ENCODE results near the gene COPA.

GRCh38 chr1:160351629-160352028, 8.6 kb upstream of the COPA start:
- TF ChIP-seq CTCF (conservative IDR thresholded peaks at IDR 0.05) (no peak), ZFX (IDR thresholded peaks at IDR 0.05) (no peak)

Measured in C4-2B (cell line).